Measurements from ENCODE around the gene LYRM7.

LYRM7 gene

DNA sequence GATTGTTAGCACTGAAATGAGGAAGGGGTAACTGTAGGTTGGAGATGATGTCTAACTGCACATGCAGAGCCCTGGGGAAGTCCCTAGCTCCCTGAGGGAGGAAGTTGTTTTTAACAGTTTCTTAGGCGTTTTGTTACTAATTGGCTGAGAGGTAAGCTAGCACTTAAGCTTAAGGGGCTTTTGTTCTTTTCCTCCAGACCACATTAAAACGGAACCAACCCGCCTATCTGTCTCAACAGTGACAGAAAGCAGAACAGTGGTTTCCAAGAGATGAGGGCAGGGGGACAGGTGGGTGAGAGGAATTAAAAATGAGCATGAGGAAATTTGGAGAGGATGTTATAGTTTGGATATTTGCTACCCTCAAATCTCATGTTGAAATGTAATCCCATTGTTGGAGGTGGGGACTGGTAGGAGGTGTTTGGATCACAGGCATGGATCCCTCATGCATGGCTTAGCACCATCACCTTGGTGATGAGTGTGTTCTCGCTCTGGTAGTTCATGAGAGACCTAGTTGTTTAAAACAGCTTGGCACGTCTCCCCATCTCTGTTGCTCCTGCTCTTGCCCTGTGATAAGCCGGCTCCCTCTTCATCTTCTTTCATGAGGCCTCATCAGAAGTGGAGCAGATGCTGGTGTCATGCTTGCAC, 38.9 kb downstream of the LYRM7 start:
- peak overlapping the region; percentile 28 for H3K4me3 ChIP-seq (ENCODE audit: low read depth, low read length)
- TF ChIP-seq, protein P1, sequence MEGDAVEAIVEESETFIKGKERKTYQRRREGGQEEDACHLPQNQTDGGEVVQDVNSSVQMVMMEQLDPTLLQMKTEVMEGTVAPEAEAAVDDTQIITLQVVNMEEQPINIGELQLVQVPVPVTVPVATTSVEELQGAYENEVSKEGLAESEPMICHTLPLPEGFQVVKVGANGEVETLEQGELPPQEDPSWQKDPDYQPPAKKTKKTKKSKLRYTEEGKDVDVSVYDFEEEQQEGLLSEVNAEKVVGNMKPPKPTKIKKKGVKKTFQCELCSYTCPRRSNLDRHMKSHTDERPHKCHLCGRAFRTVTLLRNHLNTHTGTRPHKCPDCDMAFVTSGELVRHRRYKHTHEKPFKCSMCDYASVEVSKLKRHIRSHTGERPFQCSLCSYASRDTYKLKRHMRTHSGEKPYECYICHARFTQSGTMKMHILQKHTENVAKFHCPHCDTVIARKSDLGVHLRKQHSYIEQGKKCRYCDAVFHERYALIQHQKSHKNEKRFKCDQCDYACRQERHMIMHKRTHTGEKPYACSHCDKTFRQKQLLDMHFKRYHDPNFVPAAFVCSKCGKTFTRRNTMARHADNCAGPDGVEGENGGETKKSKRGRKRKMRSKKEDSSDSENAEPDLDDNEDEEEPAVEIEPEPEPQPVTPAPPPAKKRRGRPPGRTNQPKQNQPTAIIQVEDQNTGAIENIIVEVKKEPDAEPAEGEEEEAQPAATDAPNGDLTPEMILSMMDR (IDR thresholded peaks at IDR 0.05; ENCODE audit: borderline replicate concordance, insufficient read depth, low read depth, low read length) = no peak

DNA sequence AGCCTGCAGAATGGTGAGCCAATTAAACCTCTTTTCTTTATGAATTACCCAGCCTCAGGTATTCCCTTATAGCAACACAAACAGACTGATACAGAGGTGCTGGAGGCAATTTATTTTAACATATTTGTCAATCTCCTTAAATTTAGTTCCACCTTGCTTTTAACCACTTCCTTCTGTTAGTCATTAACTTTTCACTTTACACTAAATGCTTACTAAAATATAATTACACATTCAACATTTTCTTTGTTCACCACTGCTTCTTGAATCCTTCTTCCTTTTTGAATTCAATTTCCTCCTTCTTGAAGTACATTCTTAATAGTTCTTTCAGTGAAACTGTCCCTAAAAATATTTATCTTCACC, 39.4 kb downstream of the LYRM7 start:
- TF ChIP-seq, protein P1 (IDR thresholded peaks at IDR 0.05; ENCODE audit: borderline replicate concordance, insufficient read depth, low read depth, low read length) = no peak
- H3K4me3 ChIP-seq (ENCODE audit: low read depth, low read length) = peak overlapping the region; percentile 28

DNA sequence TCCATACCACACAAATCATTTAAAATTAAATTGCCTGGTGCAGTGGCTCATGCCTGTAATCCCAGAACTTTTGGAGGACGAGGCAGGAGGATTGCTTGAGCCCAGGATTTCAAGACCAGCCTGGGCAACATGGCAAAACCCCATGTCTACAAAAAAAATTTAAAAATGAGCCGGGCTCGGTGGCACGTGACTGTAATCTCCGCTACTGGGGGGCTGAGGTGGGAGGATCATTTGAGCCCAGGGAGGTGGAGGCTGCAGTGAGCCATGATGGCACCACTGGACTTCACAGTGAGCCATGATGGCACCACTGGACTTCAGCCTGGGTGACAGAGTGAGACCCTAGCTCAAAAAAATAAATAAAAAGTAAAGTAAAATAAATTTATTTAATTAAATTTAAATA, 40.9 kb downstream of the LYRM7 start:
- H3K4me3 ChIP-seq (ENCODE audit: low read depth, low read length) = peak overlapping the region; percentile 43
- TF ChIP-seq, protein P1 (IDR thresholded peaks at IDR 0.05; ENCODE audit: borderline replicate concordance, insufficient read depth, low read depth, low read length) = no peak

- H3K4me3 ChIP-seq (ENCODE audit: low read depth, low read length) = peak overlapping the region; percentile 19
- TF ChIP-seq, protein P1 (IDR thresholded peaks at IDR 0.05; ENCODE audit: borderline replicate concordance, insufficient read depth, low read depth, low read length) = no peak
Observed at GRCh38 chr5:131212471-131213021, 41.8 kb downstream of the LYRM7 start.

- H3K4me3 ChIP-seq (ENCODE audit: low read depth, low read length) = no peak overlapping the region
- TF ChIP-seq, protein P1 (IDR thresholded peaks at IDR 0.05; ENCODE audit: borderline replicate concordance, insufficient read depth, low read depth, low read length) = no peak
Observed at GRCh38 chr5:131214609-131215227, 44.0 kb downstream of the LYRM7 start.

DNA sequence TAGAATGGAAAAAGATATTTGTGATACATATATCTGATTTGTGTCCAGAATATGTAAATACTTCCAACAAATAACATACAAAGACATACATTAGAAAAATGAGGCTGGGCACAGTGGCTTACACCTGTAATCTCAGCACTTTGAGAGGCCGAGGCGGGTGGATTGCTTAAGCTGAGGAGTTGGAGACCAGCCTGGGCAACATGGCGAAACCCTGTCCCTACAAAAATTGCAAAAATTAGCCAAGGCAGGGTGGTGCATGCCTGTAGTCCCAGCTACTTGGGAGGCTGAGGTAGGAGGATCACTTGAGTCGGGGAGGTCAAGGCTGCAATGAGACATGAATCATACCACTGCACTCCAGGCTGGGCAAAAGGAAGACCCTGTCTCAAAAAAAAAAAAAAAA, 47.0 kb downstream of the LYRM7 start:
- no peak overlapping the region for H3K4me3 ChIP-seq (ENCODE audit: low read depth, low read length)
- TF ChIP-seq, protein P1 (IDR thresholded peaks at IDR 0.05; ENCODE audit: borderline replicate concordance, insufficient read depth, low read depth, low read length) = no peak

GRCh38 chr5:131218392-131218791, 47.6 kb downstream of the LYRM7 start:
- TF ChIP-seq, protein P1 (IDR thresholded peaks at IDR 0.05; ENCODE audit: borderline replicate concordance, insufficient read depth, low read depth, low read length) = no peak
- no peak overlapping the region for H3K4me3 ChIP-seq (ENCODE audit: low read depth, low read length)
